ENCODE data around the gene SGCD.
"Not testable (repeated sequence)": the region's sequence is repeated elsewhere in the genome, so short reads cannot be mapped to it uniquely, and the experiment has no call there.

SGCD gene

GRCh38 chr5:156664832-156665231 is 337.9 kb downstream of the SGCD start:
- DNase-seq: not testable (repeated sequence)

GRCh38 chr5:156666686-156667085 is 339.7 kb downstream of the SGCD start:
- DNase-seq: not testable (repeated sequence)

- no peak for DNase-seq
Observed at GRCh38 chr5:156667616-156668015, 340.7 kb downstream of the SGCD start.

GRCh38 chr5:156669416-156669815 is 342.5 kb downstream of the SGCD start:
- DNase-seq: no peak

- no peak for DNase-seq
Observed at GRCh38 chr5:156670615-156671014, 343.7 kb downstream of the SGCD start.

- DNase-seq: no peak
Observed at GRCh38 chr5:156675395-156675794, 348.4 kb downstream of the SGCD start.

- no peak for DNase-seq
Observed at GRCh38 chr5:156677963-156678362, 351.0 kb downstream of the SGCD start.

- DNase-seq: no peak
Observed at GRCh38 chr5:156678484-156678883, 351.5 kb downstream of the SGCD start.

GRCh38 chr5:156680831-156681230 is 353.9 kb downstream of the SGCD start:
- DNase-seq: no peak

GRCh38 chr5:156681265-156681664 is 354.3 kb downstream of the SGCD start:
- no peak for DNase-seq

GRCh38 chr5:156682971-156683370 is 356.0 kb downstream of the SGCD start:
- no peak for DNase-seq

GRCh38 chr5:156683509-156683908 is 356.5 kb downstream of the SGCD start:
- DNase-seq: no peak

- DNase-seq: no peak
Observed at GRCh38 chr5:156684216-156684615, 357.3 kb downstream of the SGCD start.

GRCh38 chr5:156685481-156685880 is 358.5 kb downstream of the SGCD start:
- no peak for DNase-seq

GRCh38 chr5:156686380-156686779 is 359.4 kb downstream of the SGCD start:
- no peak for DNase-seq

GRCh38 chr5:156686796-156687195 is 359.8 kb downstream of the SGCD start:
- DNase-seq: no peak

- DNase-seq: no peak
Observed at GRCh38 chr5:156687514-156687913, 360.6 kb downstream of the SGCD start.

- DNase-seq: no peak
Observed at GRCh38 chr5:156691572-156691971, 364.6 kb downstream of the SGCD start.

GRCh38 chr5:156693113-156693512 is 366.1 kb downstream of the SGCD start:
- no peak for DNase-seq

- no peak for DNase-seq
Observed at GRCh38 chr5:156694598-156694997, 367.6 kb downstream of the SGCD start.

GRCh38 chr5:156695774-156696173 is 368.8 kb downstream of the SGCD start:
- DNase-seq: no peak

GRCh38 chr5:156698323-156698722 is 371.4 kb downstream of the SGCD start:
- DNase-seq: no peak

GRCh38 chr5:156699147-156699546 is 372.2 kb downstream of the SGCD start:
- DNase-seq: no peak

- no peak for DNase-seq
Observed at GRCh38 chr5:156704139-156704538, 377.2 kb downstream of the SGCD start.

GRCh38 chr5:156706631-156707030 is 379.7 kb downstream of the SGCD start:
- no peak for DNase-seq

GRCh38 chr5:156707750-156708149 is 380.8 kb downstream of the SGCD start:
- DNase-seq: no peak
